Peyer's patch (tissue), 4 donors: ENCODE data around the gene CHMP4A.

Experiments used
- POLR2A ChIP-seq, 2 donors: fragments of 450-650 bp; IDR thresholded peaks; one replicate each; pipeline ENCODE4 v1.5.1; 2017; ENCODE audit warnings: antibody characterized with exemption in 2 of 2, mild to moderate bottlenecking in 2 of 2, moderate library complexity in 2 of 2
- TF ChIP-seq, protein P1 (sequence below), 6 experiments: fragments of 450-650 bp in 4 of 6; fragments of 200-600 bp in 2 of 6; sonication (generic) in 1 of 6; IDR thresholded peaks; one replicate each; pipeline ENCODE4 v1.5.1; 2017 to 2019; ENCODE audit warnings: antibody characterized with exemption in 6 of 6, mild to moderate bottlenecking in 3 of 6, moderate library complexity in 1 of 6

DNA sequence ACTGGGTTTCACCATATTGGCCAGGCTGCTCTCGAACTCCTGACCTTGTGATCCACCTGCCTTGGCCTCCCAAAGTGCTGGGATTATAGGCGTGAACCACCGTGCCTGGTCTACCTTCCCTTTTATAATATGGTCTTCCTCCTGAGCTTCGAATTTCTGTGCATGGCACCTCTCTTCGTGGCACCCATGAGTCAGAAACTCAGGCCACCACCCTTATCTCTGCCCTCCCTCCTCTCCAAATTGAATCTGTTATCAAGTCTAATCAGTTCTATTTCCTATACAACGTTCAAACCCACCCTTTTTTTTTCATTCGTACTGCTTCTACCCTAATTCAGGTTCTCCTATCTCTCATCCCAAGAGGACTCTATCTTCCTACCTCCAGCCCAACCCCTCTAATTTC, 34.1 kb upstream of the CHMP4A start:
- TF ChIP-seq, protein P1, sequence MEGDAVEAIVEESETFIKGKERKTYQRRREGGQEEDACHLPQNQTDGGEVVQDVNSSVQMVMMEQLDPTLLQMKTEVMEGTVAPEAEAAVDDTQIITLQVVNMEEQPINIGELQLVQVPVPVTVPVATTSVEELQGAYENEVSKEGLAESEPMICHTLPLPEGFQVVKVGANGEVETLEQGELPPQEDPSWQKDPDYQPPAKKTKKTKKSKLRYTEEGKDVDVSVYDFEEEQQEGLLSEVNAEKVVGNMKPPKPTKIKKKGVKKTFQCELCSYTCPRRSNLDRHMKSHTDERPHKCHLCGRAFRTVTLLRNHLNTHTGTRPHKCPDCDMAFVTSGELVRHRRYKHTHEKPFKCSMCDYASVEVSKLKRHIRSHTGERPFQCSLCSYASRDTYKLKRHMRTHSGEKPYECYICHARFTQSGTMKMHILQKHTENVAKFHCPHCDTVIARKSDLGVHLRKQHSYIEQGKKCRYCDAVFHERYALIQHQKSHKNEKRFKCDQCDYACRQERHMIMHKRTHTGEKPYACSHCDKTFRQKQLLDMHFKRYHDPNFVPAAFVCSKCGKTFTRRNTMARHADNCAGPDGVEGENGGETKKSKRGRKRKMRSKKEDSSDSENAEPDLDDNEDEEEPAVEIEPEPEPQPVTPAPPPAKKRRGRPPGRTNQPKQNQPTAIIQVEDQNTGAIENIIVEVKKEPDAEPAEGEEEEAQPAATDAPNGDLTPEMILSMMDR (IDR thresholded peaks at IDR 0.05), result no peak
- no peak for TF ChIP-seq POLR2A (IDR thresholded peaks at IDR 0.05)
